ENCODE data around the gene RABAC1. TPM values are rescaled to one million over a fixed set of nuclear protein-coding genes. Genes with fewer than 3 reads are reported as not detected.

RABAC1 gene
- total and polyA plus RNA-seq, 2 of the 8 experiments (the other 6 are each of a cell fraction or from before 2014, with no cell fraction given) = 124 to 439 TPM

- ChIA-PET POLR2A (ENCODE audit: partially characterized antibody) (interaction anchor here (0.5 to 9.6 kb wide), 11 partner anchors 10 to 79 kb away, joined by 3 to 71 read pairs (median 5); no protein-coding TSS in a partner anchor), CTCF (ENCODE audit: partially characterized antibody) (interaction anchor here (0.7 to 7.0 kb wide), 10 partner anchors 10 to 1739 kb away, joined by 3 to 51 read pairs (median 5); no protein-coding TSS in a partner anchor)
- no peak for DNase-seq (ENCODE audit: low read depth in 1 of 2, low spot score in 2 of 2)
- Histone ChIP-seq H3K23ac (ENCODE audit: insufficient read length) (no peak overlapping the region), H4K5ac (ENCODE audit: insufficient read length, low read depth, low read length) (no peak overlapping the region), H3K27me3 (replicated peaks in 1 of 4; ENCODE audit: control insufficient read depth in 3 of 4, extremely low read depth in 1 of 4, insufficient read depth in 3 of 4, low read length in 3 of 4) (peaks cover 84 to 99% (median 97%) of the 10 kb centered on the region in 4 experiments), H2BK15ac (ENCODE audit: low read length) (no peak overlapping the region), H3K9ac (replicated peaks in 1 of 4; ENCODE audit: extremely low read depth in 1 of 4, low read depth in 3 of 4, low read length in 3 of 4) (no peak overlapping the region), H3K56ac (replicated peaks; ENCODE audit: insufficient read length, low read depth, low read length) (no peak overlapping the region), H3K79me1 (ENCODE audit: low read depth, low read length) (no peaks in the 10 kb centered on the region), H2BK20ac (ENCODE audit: low read length) (no peak overlapping the region), H2BK12ac (ENCODE audit: low read depth, low read length) (peak overlapping the region; percentile 12; the same call in 1 of the 2 replicates), H3K23me2 (ENCODE audit: low read depth, low read length) (peaks cover 12% of the 10 kb centered on the region), H3K4me3 (ENCODE audit: extremely low read depth in 1 of 4, insufficient read depth in 2 of 4, low read depth in 3 of 4, low read length in 4 of 4) (peak overlapping the region in 1 of 4 experiments; percentile 60; a peak in 1 of 8 replicates), H4K8ac (ENCODE audit: extremely low read depth, insufficient read depth, low read length) (0 out of 2 replicates have a peak overlapping the region, but pooled peaks have one; percentile 87), H3K79me2 (ENCODE audit: control insufficient read depth in 1 of 2, insufficient read depth in 2 of 2, low read length in 2 of 2) (no peaks in the 10 kb centered on the region), H2AFZ (ENCODE audit: low read length) (no peak overlapping the region), H3K4ac (replicated peaks; ENCODE audit: insufficient read length, low read depth, low read length) (no peak overlapping the region), H3K4me2 (ENCODE audit: insufficient read depth in 1 of 2, low read depth in 2 of 2, low read length in 2 of 2) (peak overlapping the region; percentile 66 to 79; a peak in 3 of 4 replicates), H4K91ac (replicated peaks; ENCODE audit: insufficient read length, low read length) (no peak overlapping the region), H3K18ac (ENCODE audit: extremely low read depth, low read length) (no peak overlapping the region), H3K4me1 (replicated peaks in 1 of 4; ENCODE audit: control insufficient read depth in 3 of 4, insufficient read depth in 4 of 4, low read length in 3 of 4) (peaks cover 6 to 21% (median 14%) of the 10 kb centered on the region in 4 experiments), H4K20me1 (replicated peaks in 1 of 2; ENCODE audit: control insufficient read depth in 1 of 2, insufficient read depth in 2 of 2, low read length in 2 of 2) (peaks cover 8 to 33% of the 10 kb centered on the region in 2 experiments), H3K27ac (ENCODE audit: low read depth, low read length) (no peak overlapping the region), H2BK5ac (ENCODE audit: low read depth, low read length) (no peak overlapping the region), H3K14ac (ENCODE audit: insufficient read length) (no peak overlapping the region), H3K9me3 (ENCODE audit: insufficient read depth in 2 of 2, low read depth in 1 of 2, low read length in 1 of 2) (no peaks in the 10 kb centered on the region), H2BK120ac (replicated peaks; ENCODE audit: low read depth, low read length) (no peak overlapping the region), H3K36me3 (ENCODE audit: control insufficient read depth in 2 of 4, insufficient read depth in 4 of 4, low read length in 3 of 4) (no peaks in the 10 kb centered on the region; a peak in 1 of 8 replicates), H2AK5ac (ENCODE audit: low read depth, low read length) (no peak overlapping the region)
- WGBS, 2 experiments (ENCODE audit: extremely low coverage in 1 of 2, insufficient coverage in 1 of 2, insufficient read length in 1 of 2, insufficient replicate concordance in 2 of 2, low coverage in 1 of 2, low lambda C conversion rate in 2 of 2, missing lambda C conversion rate in 1 of 2) = 29% methylated on average over 9 of the region's 14 CpGs; no CpG with 5 or more reads in 1 of the 2 experiments
- no peak for FAIRE-seq
- TF ChIP-seq, protein P1, sequence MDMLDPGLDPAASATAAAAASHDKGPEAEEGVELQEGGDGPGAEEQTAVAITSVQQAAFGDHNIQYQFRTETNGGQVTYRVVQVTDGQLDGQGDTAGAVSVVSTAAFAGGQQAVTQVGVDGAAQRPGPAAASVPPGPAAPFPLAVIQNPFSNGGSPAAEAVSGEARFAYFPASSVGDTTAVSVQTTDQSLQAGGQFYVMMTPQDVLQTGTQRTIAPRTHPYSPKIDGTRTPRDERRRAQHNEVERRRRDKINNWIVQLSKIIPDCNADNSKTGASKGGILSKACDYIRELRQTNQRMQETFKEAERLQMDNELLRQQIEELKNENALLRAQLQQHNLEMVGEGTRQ (IDR thresholded peaks at IDR 0.05; ENCODE audit: low read length) = no peak
- TF ChIP-seq CTBP2 (IDR thresholded peaks at IDR 0.05; ENCODE audit: borderline replicate concordance, insufficient read depth, insufficient read length, low read length) (no peak), SUZ12 (IDR thresholded peaks at IDR 0.05; ENCODE audit: low read length) (peak; percentile 81), EZH2 (IDR thresholded peaks at IDR 0.05; ENCODE audit: low read depth, low read length, severe bottlenecking) (peak; percentile 75), ASH2L (IDR thresholded peaks at IDR 0.05; ENCODE audit: low read length) (no peak), KDM1A (IDR thresholded peaks at IDR 0.05; ENCODE audit: borderline replicate concordance, low read length) (peak; percentile 81; the same call in 1 of the 2 replicates)
- TF ChIP-seq, protein P2, sequence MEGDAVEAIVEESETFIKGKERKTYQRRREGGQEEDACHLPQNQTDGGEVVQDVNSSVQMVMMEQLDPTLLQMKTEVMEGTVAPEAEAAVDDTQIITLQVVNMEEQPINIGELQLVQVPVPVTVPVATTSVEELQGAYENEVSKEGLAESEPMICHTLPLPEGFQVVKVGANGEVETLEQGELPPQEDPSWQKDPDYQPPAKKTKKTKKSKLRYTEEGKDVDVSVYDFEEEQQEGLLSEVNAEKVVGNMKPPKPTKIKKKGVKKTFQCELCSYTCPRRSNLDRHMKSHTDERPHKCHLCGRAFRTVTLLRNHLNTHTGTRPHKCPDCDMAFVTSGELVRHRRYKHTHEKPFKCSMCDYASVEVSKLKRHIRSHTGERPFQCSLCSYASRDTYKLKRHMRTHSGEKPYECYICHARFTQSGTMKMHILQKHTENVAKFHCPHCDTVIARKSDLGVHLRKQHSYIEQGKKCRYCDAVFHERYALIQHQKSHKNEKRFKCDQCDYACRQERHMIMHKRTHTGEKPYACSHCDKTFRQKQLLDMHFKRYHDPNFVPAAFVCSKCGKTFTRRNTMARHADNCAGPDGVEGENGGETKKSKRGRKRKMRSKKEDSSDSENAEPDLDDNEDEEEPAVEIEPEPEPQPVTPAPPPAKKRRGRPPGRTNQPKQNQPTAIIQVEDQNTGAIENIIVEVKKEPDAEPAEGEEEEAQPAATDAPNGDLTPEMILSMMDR (IDR thresholded peaks at IDR 0.05; ENCODE audit: control extremely low read depth in 1 of 3, insufficient read depth in 1 of 3, low read depth in 1 of 3, low read length in 3 of 3) = 0 out of 4 replicates have a peak, but pooled peaks of 1 of the 3 experiments have one; percentile 7
Measured at GRCh38 chr19:41929536-41930071, 29.5 kb downstream of the RABAC1 start.

All from H1 (cell line).